ENCODE data around the gene NUP205.
"Not testable (repeated sequence)": the region's sequence is repeated elsewhere in the genome, so short reads cannot be mapped to it uniquely, and the experiment has no call there.

The NUP205 gene

GRCh38 chr7:135618510-135618909 is 60.8 kb downstream of the NUP205 start:
- DNase-seq (ENCODE audit: low spot score) = no peak
- Histone ChIP-seq H3K4me3 (ENCODE audit: severe bottlenecking) (no peak overlapping the region), H3K27me3 (ENCODE audit: insufficient read depth, poor library complexity, severe bottlenecking) (no peaks in the 10 kb centered on the region), H3K4me1 (ENCODE audit: insufficient read depth, poor library complexity, severe bottlenecking) (peaks cover 3% of the 10 kb centered on the region), H3K27ac (ENCODE audit: poor library complexity, severe bottlenecking) (no peak overlapping the region), H3K36me3 (ENCODE audit: low read depth) (peaks cover 100% of the 10 kb centered on the region), H3K9me3 (ENCODE audit: severe bottlenecking) (no peaks in the 10 kb centered on the region)
- TF ChIP-seq CTCF (IDR thresholded peaks at IDR 0.05; ENCODE audit: poor library complexity, severe bottlenecking) = no peak
- ATAC-seq (ENCODE audit: low read depth) = no peak

DNA sequence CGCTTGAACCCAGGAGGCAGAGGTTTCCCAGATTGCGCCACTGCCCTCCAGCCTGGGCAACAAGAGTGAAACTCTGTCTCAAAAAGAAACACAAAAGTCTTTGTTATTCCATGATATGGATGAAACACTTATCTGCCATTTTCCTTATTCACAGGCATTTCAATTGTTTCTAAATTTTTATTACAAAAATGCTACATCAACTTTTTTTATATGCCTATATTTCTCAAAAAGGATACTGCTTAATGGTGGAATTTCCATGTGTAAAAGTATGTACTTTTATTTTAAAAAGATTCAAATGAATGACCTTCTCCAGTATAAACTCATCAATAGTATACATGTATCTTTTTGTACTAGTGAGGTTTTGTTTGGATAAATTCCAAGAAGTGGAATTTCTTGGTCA is 62.7 kb downstream of the NUP205 start:
- Histone ChIP-seq H3K4me3 (ENCODE audit: severe bottlenecking) (no peak overlapping the region), H3K36me3 (ENCODE audit: low read depth) (peaks cover 100% of the 10 kb centered on the region), H3K9me3 (ENCODE audit: severe bottlenecking) (no peaks in the 10 kb centered on the region), H3K27ac (ENCODE audit: poor library complexity, severe bottlenecking) (no peak overlapping the region), H3K4me1 (ENCODE audit: insufficient read depth, poor library complexity, severe bottlenecking) (peaks cover 3% of the 10 kb centered on the region), H3K27me3 (ENCODE audit: insufficient read depth, poor library complexity, severe bottlenecking) (no peaks in the 10 kb centered on the region)
- TF ChIP-seq CTCF (IDR thresholded peaks at IDR 0.05; ENCODE audit: poor library complexity, severe bottlenecking) = no peak
- ATAC-seq (ENCODE audit: low read depth) (no peak), DNase-seq (ENCODE audit: low spot score) (no peak)

DNA sequence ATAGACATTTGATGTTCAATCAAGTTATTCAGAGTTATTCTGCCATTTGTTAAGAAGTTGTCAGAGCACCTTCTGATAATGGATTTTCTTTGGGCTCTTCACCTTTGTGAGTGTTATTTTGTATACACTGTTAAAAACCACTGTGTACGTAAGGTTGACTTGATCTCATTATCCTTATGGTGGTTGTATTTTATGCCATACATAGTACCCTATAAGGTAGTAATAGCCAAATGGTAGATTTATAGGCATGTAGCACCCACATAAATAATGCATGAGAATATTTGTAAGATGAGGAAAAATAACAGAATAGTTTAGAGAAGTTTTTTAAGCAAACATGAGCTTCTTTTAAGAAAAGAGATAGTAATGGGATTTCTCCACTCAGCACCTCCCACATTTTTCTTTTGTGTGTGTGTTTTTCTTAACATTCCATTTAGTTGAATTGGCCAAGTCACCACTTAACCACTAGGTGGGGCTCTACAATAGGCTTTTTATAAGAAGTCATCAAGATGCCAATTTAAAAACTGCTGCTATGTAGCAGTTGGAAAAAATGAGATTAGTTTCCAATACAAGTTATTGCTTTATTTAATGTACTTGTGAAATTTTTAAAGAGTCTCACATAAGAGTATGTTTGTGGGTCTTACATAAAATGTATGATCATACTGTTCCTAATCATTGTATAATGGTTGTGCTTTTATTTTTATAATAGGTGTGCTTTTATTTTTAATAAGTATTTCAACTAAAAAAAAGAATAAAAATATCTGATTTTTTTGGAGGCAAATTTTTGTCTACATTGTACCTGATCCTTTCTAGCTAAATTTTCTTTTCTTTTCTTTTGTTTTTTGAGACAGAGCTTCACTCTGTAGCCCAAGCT is 63.5 kb downstream of the NUP205 start:
- no peak overlapping the region for H3K4me3 ChIP-seq (ENCODE audit: severe bottlenecking)
- no peak overlapping the region for H3K27ac ChIP-seq (ENCODE audit: poor library complexity, severe bottlenecking)
- ATAC-seq (ENCODE audit: low read depth) (peak; percentile 77), DNase-seq (ENCODE audit: low spot score) (no peak)
- no peaks in the 10 kb centered on the region for H3K27me3 ChIP-seq (ENCODE audit: insufficient read depth, poor library complexity, severe bottlenecking)
- H3K4me1 ChIP-seq (ENCODE audit: insufficient read depth, poor library complexity, severe bottlenecking) = peaks cover 3% of the 10 kb centered on the region
- H3K36me3 ChIP-seq (ENCODE audit: low read depth) = peaks cover 100% of the 10 kb centered on the region
- H3K9me3 ChIP-seq (ENCODE audit: severe bottlenecking) = no peaks in the 10 kb centered on the region
- TF ChIP-seq CTCF (IDR thresholded peaks at IDR 0.05; ENCODE audit: poor library complexity, severe bottlenecking) = peak; percentile 94

DNA sequence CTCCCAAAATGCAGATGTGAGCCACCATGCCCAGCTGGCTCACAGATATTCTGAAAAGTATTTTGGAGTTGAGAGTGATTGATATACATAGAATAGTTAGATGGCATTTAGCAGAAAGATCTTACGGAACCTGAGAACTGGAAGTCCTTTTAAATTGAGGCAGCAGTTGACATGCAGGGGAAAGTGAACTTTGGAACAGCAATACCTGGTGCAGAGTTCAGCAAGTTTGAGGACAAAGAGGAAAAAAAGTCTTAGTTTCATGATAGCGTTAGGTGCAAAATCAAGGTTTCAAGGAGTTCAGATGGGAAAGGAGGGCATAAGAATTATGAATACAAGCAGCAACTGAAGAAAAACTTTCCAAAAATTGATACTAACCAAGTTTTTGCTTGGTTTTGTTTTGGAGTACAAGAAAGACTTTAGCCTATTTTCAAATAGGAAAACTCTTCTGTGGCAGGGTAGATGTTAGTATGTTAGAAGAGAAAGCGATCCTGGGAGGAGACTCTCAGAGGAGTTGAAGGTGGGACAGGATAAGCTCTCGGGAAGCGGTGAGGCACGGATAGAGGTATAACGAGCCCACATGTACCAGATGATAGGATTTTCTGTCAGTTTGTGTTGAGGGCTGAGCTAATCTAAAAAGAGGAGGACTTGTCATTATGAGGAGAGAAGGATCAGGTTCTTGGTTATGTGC is 76.6 kb downstream of the NUP205 start:
- H3K36me3 ChIP-seq (ENCODE audit: low read depth) = peaks cover 96% of the 10 kb centered on the region

GRCh38 chr7:135639690-135640089 is 82.0 kb downstream of the NUP205 start:
- peaks cover 98% of the 10 kb centered on the region for H3K36me3 ChIP-seq (ENCODE audit: low read depth)
- H3K9me3 ChIP-seq (ENCODE audit: severe bottlenecking); H3K27ac ChIP-seq (ENCODE audit: poor library complexity, severe bottlenecking); DNase-seq (ENCODE audit: low spot score); H3K27me3 ChIP-seq (ENCODE audit: insufficient read depth, poor library complexity, severe bottlenecking); H3K4me1 ChIP-seq (ENCODE audit: insufficient read depth, poor library complexity, severe bottlenecking); H3K4me3 ChIP-seq (ENCODE audit: severe bottlenecking); ATAC-seq (ENCODE audit: low read depth): not testable (repeated sequence)

More for the DNA sequence above, 76.6 kb downstream of the NUP205 start:
- Histone ChIP-seq H3K4me3 (ENCODE audit: severe bottlenecking) (no peak overlapping the region), H3K27me3 (ENCODE audit: insufficient read depth, poor library complexity, severe bottlenecking) (no peaks in the 10 kb centered on the region), H3K27ac (ENCODE audit: poor library complexity, severe bottlenecking) (no peak overlapping the region), H3K4me1 (ENCODE audit: insufficient read depth, poor library complexity, severe bottlenecking) (no peaks in the 10 kb centered on the region), H3K9me3 (ENCODE audit: severe bottlenecking) (no peaks in the 10 kb centered on the region)
- TF ChIP-seq CTCF (IDR thresholded peaks at IDR 0.05; ENCODE audit: poor library complexity, severe bottlenecking) = no peak
- DNase-seq (ENCODE audit: low spot score) (no peak), ATAC-seq (ENCODE audit: low read depth) (no peak)
